NOMO-1 treated with dmso at 0.1 percent for 144 hours (cell line): ENCODE data around the gene NOL4.

Experiments
- DNase-seq: peaks from one replicate; lab custom pipeline; 2025; ENCODE audit not compliant: unreplicated experiment; lab: John Stamatoyannopoulos, UW

NOL4 gene

DNA sequence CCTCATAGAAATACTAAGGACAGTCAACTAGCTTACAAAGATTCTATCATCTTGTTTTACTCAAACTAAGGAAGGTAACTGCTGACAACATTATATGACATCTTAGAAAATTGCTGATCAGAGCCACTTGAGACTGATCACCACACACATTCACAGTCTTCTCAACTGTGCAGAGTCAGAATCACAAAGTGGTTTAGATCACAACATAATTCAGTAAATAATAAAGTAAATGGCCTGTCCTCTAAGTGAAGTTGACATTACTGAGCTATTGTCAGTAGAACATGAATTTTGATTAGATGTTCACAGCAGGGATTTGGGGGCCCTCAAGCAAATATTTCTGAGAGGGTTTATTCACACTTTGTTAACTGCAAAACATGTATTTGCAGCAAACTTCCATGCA lies 28.5 kb downstream of the NOL4 start:
- no peak for DNase-seq

DNA sequence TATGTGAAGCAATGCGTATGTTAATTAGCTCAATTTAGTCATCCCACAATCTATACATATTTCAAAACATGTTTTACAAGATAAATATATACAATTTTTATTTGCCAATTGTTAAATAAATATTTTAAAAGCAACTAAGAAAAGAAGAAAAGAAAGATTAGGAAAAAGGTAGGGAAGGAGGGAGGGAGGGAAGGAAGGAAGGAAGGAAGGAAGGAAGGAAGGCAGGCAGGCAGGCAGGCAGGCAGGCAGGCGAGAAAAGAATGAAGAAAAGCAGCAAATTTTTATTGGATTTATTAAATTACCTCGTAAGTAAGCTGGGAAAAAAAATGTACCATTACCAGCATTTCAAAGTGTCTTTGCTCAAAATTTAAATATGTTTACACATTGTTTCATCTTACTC lies 30.5 kb downstream of the NOL4 start:
- no peak for DNase-seq

DNA sequence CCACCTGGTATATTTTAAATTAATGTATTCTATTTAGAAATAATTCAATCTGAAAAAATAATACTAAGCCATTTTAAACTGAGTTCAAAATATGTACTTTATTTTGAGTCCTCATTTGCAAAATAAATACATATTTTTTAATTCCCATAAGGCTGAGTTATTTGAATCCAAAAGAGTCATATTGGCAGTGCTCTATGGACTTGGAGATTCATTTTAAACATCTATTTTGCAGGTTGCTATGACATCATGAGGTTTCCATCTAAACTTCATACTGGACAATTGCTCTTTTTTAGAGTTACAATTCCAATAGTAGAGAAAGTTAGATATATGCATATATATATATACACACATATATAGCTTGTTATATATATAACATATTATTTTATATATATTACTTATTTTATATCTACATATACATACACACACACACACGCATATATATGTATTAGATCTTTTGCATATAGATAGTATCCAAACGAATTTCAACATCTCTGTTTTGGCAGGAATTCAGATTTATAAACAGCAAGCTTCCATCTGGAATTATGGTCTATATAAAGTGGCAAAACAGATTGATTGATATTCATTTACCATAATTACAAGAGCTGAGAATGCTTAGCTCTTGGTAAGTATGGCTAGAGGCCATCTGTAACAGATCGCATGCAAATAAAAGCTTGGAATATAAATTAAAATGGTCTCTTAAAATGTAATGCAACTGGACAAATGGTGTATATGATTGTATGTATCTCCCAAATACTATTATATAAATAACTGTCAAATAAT lies 34.9 kb downstream of the NOL4 start:
- no peak for DNase-seq
